ENCODE measurements around the gene GPATCH8. TPM values are rescaled to one million over a fixed set of nuclear protein-coding genes. Genes with fewer than 3 reads are reported as not detected.

GPATCH8 gene
- total and polyA plus RNA-seq, 7 experiments from 2014 or later: 40.2 to 88.5 (median 67.6) TPM

GRCh38 chr17:44379887-44380286, 123.3 kb downstream of the GPATCH8 start:
- H3K27me3 ChIP-seq (ENCODE audit: control insufficient read depth in 2 of 2, insufficient read depth in 2 of 2, low read length in 2 of 2): no peaks in the 10 kb centered on the region
- no peaks in the 10 kb centered on the region for H3K9me3 ChIP-seq (ENCODE audit: control insufficient read depth in 2 of 3, low read length in 3 of 3)
- no peak overlapping the region for H3K4me3 ChIP-seq (ENCODE audit: low read length)
- H3K27ac ChIP-seq (ENCODE audit: low read depth, low read length): no peak overlapping the region
- POLR2A ChIA-PET: interaction anchor here (0.6 to 1.4 kb wide), 2 partner anchors 10 to 252 kb away, joined by 3 to 4 read pairs; partner anchors contain the start of gene ITGA2B
- no peaks in the 10 kb centered on the region for H3K9me3 Mint-ChIP-seq
- no peak overlapping the region for H3K4me3 Mint-ChIP-seq
- no peaks in the 10 kb centered on the region for H3K4me1 ChIP-seq (ENCODE audit: control insufficient read depth in 2 of 2, insufficient read depth in 2 of 2, low read length in 2 of 2)
- no peaks in the 10 kb centered on the region for H3K36me3 Mint-ChIP-seq
- no peak overlapping the region for H3K27ac Mint-ChIP-seq
- DNase-seq: no peak
- H3K36me3 ChIP-seq (ENCODE audit: control insufficient read depth in 2 of 3, insufficient read depth in 3 of 3, low read length in 3 of 3): no peaks in the 10 kb centered on the region
- peaks cover 0 to 6% (median 0%) of the 10 kb centered on the region in 7 donors for H3K4me1 Mint-ChIP-seq
- H3K27me3 Mint-ChIP-seq: peaks cover 0 to 19% (median 5%) of the 10 kb centered on the region in 5 donors
- no peak for ATAC-seq
- intact Hi-C loops (cut with micrococcal nuclease): no loop called here
- CTCF ChIA-PET: interaction anchor here (0.8 kb wide), 1 partner anchor 9 kb away, joined by 3 read pairs; no protein-coding TSS in a partner anchor

DNA sequence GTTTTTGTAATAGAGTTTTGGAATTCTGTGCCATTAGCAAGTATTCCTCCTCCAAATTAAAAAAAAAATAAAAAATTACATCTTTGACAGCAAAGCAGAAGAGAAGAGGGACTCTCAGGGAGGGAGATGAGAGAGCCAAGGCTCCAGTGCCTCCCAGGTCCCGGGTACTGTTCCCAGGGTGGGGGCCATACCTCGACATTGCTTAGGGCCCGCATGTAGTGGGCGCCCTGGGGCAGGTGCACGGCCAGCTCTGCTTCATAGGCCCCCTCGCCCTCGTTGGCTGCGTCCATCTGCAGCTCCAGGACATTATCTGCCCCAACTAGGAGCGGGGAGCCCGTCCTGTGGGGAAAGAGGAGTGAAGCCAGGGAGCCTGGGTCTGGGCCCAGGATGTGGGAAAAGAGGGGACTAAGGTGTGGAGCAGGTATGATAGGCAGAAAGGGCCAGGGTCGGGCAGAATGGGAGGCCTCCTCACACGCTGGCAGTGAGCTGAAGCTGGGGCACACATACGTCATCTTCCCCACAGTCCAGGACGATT, 125.0 kb downstream of the GPATCH8 start:
- no peaks in the 10 kb centered on the region for H3K9me3 ChIP-seq (ENCODE audit: control insufficient read depth in 2 of 3, low read length in 3 of 3)
- no peak overlapping the region for H3K27ac Mint-ChIP-seq
- no peaks in the 10 kb centered on the region for H3K36me3 ChIP-seq (ENCODE audit: control insufficient read depth in 2 of 3, insufficient read depth in 3 of 3, low read length in 3 of 3)
- POLR2A ChIA-PET: no interaction called here
- no peak overlapping the region for H3K27ac ChIP-seq (ENCODE audit: low read depth, low read length)
- no peak for DNase-seq
- intact Hi-C loops (cut with micrococcal nuclease): no loop called here
- H3K36me3 Mint-ChIP-seq: no peaks in the 10 kb centered on the region
- CTCF ChIA-PET: interaction anchor here (0.7 kb wide), 1 partner anchor 17 kb away, joined by 3 read pairs; no protein-coding TSS in a partner anchor
- peaks cover 0 to 4% (median 0%) of the 10 kb centered on the region in 7 donors for H3K4me1 Mint-ChIP-seq
- ATAC-seq: no peak
- H3K4me1 ChIP-seq (ENCODE audit: control insufficient read depth in 2 of 2, insufficient read depth in 2 of 2, low read length in 2 of 2): no peaks in the 10 kb centered on the region
- no peaks in the 10 kb centered on the region for H3K9me3 Mint-ChIP-seq
- H3K27me3 Mint-ChIP-seq: peaks cover 0 to 19% (median 5%) of the 10 kb centered on the region in 5 donors
- no peak overlapping the region for H3K4me3 ChIP-seq (ENCODE audit: low read length)
- no peak overlapping the region for H3K4me3 Mint-ChIP-seq
- no peaks in the 10 kb centered on the region for H3K27me3 ChIP-seq (ENCODE audit: control insufficient read depth in 2 of 2, insufficient read depth in 2 of 2, low read length in 2 of 2)

- no peaks in the 10 kb centered on the region for H3K36me3 ChIP-seq (ENCODE audit: control insufficient read depth in 2 of 3, insufficient read depth in 3 of 3, low read length in 3 of 3)
- no peaks in the 10 kb centered on the region for H3K4me1 ChIP-seq (ENCODE audit: control insufficient read depth in 2 of 2, insufficient read depth in 2 of 2, low read length in 2 of 2)
- intact Hi-C loops (cut with micrococcal nuclease): no loop called here
- H3K27ac ChIP-seq (ENCODE audit: low read depth, low read length): no peak overlapping the region
- no peaks in the 10 kb centered on the region for H3K36me3 Mint-ChIP-seq
- ChIA-PET POLR2A (no interaction called here), CTCF (no interaction called here)
- no peaks in the 10 kb centered on the region for H3K9me3 ChIP-seq (ENCODE audit: control insufficient read depth in 2 of 3, low read length in 3 of 3)
- H3K9me3 Mint-ChIP-seq: peaks cover 0 to 1% (median 0%) of the 10 kb centered on the region in 11 donors
- H3K27me3 ChIP-seq (ENCODE audit: control insufficient read depth in 2 of 2, insufficient read depth in 2 of 2, low read length in 2 of 2): no peaks in the 10 kb centered on the region
- peaks cover 0 to 1% (median 0%) of the 10 kb centered on the region in 7 donors for H3K4me1 Mint-ChIP-seq
- no peak overlapping the region for H3K4me3 Mint-ChIP-seq
- H3K4me3 ChIP-seq (ENCODE audit: low read length): no peak overlapping the region
- DNase-seq (no peak), ATAC-seq (no peak)
- no peak overlapping the region for H3K27ac Mint-ChIP-seq
- H3K27me3 Mint-ChIP-seq: peaks cover 3 to 19% (median 9%) of the 10 kb centered on the region in 5 donors
These were observed 126.4 kb downstream of the GPATCH8 start for GRCh38 chr17:44376779-44377178.

DNA sequence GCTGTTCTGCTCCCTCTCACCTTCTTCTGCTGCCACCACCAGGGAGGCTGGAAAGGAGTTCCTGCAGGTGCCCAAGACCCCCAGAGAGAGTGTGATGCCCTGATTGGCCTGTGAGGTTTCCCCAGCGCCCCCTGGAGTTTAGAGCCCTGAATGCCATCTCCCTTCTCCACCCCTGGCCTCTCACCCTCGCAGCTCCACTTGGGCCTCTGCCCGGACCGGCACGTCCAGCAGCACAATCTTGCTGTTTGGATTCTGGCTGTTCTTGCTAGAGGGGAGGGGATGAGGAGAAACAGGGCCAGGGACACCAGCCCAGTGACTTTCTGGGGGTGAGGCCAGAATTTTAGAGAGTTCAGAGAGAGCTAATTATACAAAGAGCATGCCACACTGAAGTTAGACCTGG, 127.1 kb downstream of the GPATCH8 start:
- Histone ChIP-seq H3K9me3 (ENCODE audit: control insufficient read depth in 2 of 3, low read length in 3 of 3) (no peaks in the 10 kb centered on the region), H3K27me3 (ENCODE audit: control insufficient read depth in 2 of 2, insufficient read depth in 2 of 2, low read length in 2 of 2) (no peaks in the 10 kb centered on the region), H3K27ac (ENCODE audit: low read depth, low read length) (no peak overlapping the region), H3K4me3 (ENCODE audit: low read length) (no peak overlapping the region), H3K36me3 (ENCODE audit: control insufficient read depth in 2 of 3, insufficient read depth in 3 of 3, low read length in 3 of 3) (no peaks in the 10 kb centered on the region), H3K4me1 (ENCODE audit: control insufficient read depth in 2 of 2, insufficient read depth in 2 of 2, low read length in 2 of 2) (no peaks in the 10 kb centered on the region)
- peaks cover 0 to 1% (median 0%) of the 10 kb centered on the region in 7 donors for H3K4me1 Mint-ChIP-seq
- no peak for DNase-seq
- no peak overlapping the region for H3K4me3 Mint-ChIP-seq
- ATAC-seq: no peak
- peaks cover 0 to 1% (median 0%) of the 10 kb centered on the region in 11 donors for H3K9me3 Mint-ChIP-seq
- intact Hi-C loops (cut with micrococcal nuclease): no loop called here
- ChIA-PET CTCF (no interaction called here), POLR2A (no interaction called here)
- peaks cover 7 to 25% (median 10%) of the 10 kb centered on the region in 5 donors for H3K27me3 Mint-ChIP-seq
- H3K36me3 Mint-ChIP-seq: no peaks in the 10 kb centered on the region
- no peak overlapping the region for H3K27ac Mint-ChIP-seq

DNA sequence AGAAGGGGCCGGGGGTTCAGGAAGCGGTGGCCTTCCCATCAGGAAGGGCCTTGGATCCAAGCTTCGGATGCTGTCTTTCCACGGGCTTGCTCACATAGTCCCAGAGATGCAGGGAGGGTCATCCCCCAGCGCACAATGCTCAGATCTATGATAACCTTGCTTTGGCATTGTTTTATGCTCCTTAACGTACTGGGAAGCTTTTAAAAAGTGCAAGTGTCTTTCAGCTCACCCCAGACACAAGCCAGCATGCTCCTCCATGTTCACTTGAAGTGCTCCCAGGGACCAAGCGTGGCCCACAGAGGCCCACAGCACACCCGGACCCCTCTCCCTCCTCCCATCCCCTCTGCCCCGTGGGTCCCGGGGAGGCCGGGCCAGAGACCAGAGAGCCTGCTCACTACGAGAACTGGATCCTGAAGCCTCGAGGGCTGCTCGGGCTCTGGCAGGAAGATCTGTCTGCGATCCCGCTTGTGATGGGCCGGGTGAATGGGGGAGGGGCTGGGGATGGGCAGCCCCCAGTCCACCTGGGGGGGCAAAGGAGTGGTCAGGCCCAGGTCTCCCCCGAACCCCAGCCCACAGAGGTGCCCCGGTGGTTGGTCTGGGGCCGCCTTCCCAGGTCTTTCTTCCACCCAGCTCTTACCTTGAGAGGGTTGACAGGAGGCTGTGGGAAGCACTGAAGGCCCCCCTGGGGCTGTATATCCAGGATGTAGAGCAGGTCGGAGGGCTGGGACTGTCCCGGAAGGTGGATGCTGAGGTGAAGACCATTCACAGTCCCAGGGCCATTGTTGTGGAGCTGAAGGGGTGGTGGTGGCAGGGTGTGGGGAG, 127.8 kb downstream of the GPATCH8 start:
- intact Hi-C loops (cut with micrococcal nuclease): no loop called here
- ChIA-PET CTCF (no interaction called here), POLR2A (no interaction called here)
- Mint-ChIP-seq H3K36me3 (no peaks in the 10 kb centered on the region), H3K9me3 (peaks cover 0 to 1% (median 0%) of the 10 kb centered on the region in 11 donors), H3K27me3 (peaks cover 7 to 26% (median 12%) of the 10 kb centered on the region in 5 donors), H3K27ac (no peak overlapping the region), H3K4me1 (peaks cover 0 to 1% (median 0%) of the 10 kb centered on the region in 7 donors), H3K4me3 (no peak overlapping the region)
- Histone ChIP-seq H3K36me3 (ENCODE audit: control insufficient read depth in 2 of 3, insufficient read depth in 3 of 3, low read length in 3 of 3) (no peaks in the 10 kb centered on the region), H3K27me3 (ENCODE audit: control insufficient read depth in 2 of 2, insufficient read depth in 2 of 2, low read length in 2 of 2) (no peaks in the 10 kb centered on the region), H3K4me1 (ENCODE audit: control insufficient read depth in 2 of 2, insufficient read depth in 2 of 2, low read length in 2 of 2) (no peaks in the 10 kb centered on the region), H3K9me3 (ENCODE audit: control insufficient read depth in 2 of 3, low read length in 3 of 3) (no peaks in the 10 kb centered on the region), H3K27ac (ENCODE audit: low read depth, low read length) (no peak overlapping the region), H3K4me3 (ENCODE audit: low read length) (no peak overlapping the region)
- DNase-seq (no peak), ATAC-seq (no peak)

DNA sequence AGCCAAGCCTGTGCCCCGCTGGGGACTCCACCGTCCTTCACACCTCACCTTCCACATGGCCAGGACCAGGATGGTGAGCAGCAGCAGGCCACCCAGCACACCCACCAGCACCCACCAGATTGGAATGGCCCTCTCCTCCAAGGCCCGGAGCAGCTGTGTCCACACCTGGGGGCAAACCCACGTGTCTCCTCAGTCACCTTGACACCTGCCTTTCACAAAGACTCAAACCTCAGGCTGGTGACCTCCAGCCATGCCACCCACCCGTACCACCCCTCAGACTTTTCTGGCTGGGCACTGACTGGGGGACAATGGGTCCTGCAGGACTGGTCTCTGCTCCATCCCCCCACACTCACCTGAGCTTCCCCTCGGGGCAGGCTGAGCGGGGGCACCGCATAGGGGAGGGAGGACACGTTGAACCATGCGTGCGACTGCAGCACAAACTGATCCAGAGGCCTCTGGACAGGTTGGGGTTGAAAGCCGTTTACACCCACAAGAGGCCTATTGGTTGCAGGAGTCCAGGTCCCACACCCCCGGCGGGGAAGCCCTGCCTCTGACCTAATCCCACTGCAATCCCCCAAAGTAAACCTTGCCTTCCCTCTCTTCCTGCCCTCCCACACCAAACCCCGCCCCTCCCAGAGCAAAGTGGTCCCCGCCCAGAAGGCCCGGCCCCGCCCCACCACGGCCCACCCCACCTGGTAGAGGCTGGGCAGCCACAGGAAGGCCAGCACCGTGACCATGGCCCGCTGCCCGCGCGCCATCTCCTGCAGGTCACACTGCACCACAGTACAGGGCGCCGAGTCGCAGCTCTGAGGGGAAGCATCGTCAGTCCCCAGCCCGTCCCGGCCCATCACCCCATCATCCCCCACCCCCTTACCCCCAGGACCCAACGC, 128.7 kb downstream of the GPATCH8 start:
- ATAC-seq (no peak), DNase-seq (no peak)
- Mint-ChIP-seq H3K9me3 (peaks cover 0 to 1% (median 0%) of the 10 kb centered on the region in 11 donors), H3K36me3 (no peaks in the 10 kb centered on the region), H3K4me3 (no peak overlapping the region), H3K27ac (no peak overlapping the region), H3K27me3 (peaks cover 7 to 29% (median 16%) of the 10 kb centered on the region in 5 donors), H3K4me1 (peaks cover 0 to 4% (median 3%) of the 10 kb centered on the region in 7 donors)
- Histone ChIP-seq H3K27me3 (ENCODE audit: control insufficient read depth in 2 of 2, insufficient read depth in 2 of 2, low read length in 2 of 2) (no peaks in the 10 kb centered on the region), H3K4me1 (ENCODE audit: control insufficient read depth in 2 of 2, insufficient read depth in 2 of 2, low read length in 2 of 2) (no peaks in the 10 kb centered on the region), H3K4me3 (ENCODE audit: low read length) (no peak overlapping the region), H3K9me3 (ENCODE audit: control insufficient read depth in 2 of 3, low read length in 3 of 3) (no peaks in the 10 kb centered on the region), H3K36me3 (ENCODE audit: control insufficient read depth in 2 of 3, insufficient read depth in 3 of 3, low read length in 3 of 3) (no peaks in the 10 kb centered on the region), H3K27ac (ENCODE audit: low read depth, low read length) (no peak overlapping the region)
- ChIA-PET POLR2A (no interaction called here), CTCF (interaction anchor here (0.6 kb wide), 1 partner anchor 68 kb away, joined by 3 read pairs; no protein-coding TSS in a partner anchor)
- intact Hi-C loops (cut with micrococcal nuclease): no loop called here
